Posterior cingulate gyrus (tissue), 11 donors: ENCODE measurements around the gene EPC2.
A peak's percentile ranks its signal among the peaks of the same experiment; 100 is the strongest.
"Not testable (repeated sequence)": the region's sequence is repeated elsewhere in the genome, so short reads cannot be mapped to it uniquely, and the experiment has no call there.

Experiments
- DNase-seq, 10 donors: peaks; one replicate each; pipeline versions ENCODE4 v3.0.0 to v3.0.0-alpha.2; 2020 to 2021; ENCODE audit warnings: mixed read lengths in 3 of 10
- intact Hi-C: fragments of 100-400 bp; cut with DNase I; formaldehyde crosslinking; loops from one replicate; pipeline ENCODE4 v1.15.1; 2023

Gene EPC2

DNA sequence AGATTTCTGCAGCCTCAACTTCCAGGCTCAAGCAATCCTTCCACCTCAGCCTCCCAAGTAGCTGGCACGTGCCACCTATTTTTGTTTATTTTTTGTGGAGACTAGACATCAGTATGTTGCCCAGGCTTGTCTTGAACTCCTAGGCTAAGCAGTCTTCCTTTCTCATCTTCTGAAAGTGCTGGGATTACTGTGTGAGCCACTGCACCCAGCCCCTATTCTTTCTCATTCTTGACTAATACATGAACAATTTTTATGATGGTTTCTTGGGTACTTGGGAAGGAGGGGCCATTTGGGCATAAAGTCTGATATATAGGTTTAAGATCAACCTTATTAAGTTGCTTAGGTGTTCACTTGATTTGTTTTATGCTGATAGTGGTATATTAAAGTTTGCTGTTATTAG is 26.2 kb downstream of the EPC2 start:
- intact Hi-C loops = no loop called here
- DNase-seq = no peak

GRCh38 chr2:148674063-148675020 is 29.8 kb downstream of the EPC2 start:
- no peak for DNase-seq

DNA sequence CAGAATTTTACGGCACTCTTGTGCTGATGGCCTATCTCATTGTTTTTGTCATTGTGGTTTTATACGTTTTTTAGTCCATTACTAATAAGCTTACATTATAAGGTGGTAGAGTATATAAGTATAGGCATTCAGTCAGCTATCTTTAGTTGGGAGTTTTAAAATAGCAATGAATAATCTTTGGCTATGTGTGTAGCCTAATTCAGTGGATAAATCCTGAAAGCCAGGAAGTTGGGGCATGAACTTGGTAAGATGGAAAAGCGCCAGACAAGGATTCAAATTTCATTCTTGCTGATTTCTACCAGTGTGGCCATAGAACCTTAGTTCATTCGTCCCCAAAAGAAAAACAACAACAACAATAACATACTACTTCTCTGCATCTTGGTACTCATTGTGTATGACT is 31.2 kb downstream of the EPC2 start:
- DNase-seq = no peak
- intact Hi-C loops = no loop called here

More at GRCh38 chr2:148674063-148675020, 29.8 kb downstream of the EPC2 start:
- intact Hi-C loops = no loop called here

DNA sequence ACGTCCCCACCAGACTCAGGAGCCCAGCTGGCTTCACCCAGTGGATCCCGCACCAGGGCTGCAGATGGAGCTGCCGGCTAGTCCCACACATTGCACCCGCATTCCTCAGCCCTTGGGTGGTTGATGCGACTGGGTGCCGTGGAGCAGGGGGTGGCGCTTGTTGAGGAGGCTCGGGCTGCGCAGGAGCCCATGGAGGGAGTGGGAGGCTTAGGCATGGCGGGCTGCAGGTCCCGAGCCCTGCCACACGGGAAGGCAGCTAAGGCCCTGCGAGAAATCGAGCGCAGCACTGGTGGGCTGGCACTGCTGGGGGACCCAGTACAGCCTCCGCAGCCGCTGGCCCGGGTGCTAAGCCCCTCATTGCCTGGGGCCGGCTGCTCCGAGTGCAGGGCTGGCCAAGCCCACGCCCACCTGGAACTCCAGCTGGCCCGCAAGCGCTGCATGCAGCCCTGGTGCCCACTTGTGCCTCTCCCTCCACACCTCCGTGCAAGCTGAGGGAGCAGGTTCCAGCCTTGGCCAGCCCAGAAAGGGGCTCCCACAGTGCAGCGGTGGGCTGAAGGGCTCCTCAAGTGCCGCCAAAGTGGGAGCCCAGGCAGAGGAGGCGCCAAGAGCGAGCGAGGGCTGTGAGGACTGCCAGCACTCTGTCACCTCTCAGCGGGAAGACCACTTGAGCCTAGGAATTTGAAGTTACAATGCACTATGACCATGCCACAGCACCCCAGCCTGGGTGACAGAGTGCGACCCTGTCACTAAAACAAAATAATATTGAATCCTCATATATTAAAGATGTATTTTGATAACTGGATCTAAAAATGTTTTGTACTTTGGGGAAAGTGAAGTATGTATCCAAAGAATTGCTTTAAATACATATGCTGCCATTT is 34.0 kb downstream of the EPC2 start:
- intact Hi-C loops = not testable (repeated sequence)
- peak in 3 of 10 donors; percentile 63 to 74 (median 72) for DNase-seq

DNA sequence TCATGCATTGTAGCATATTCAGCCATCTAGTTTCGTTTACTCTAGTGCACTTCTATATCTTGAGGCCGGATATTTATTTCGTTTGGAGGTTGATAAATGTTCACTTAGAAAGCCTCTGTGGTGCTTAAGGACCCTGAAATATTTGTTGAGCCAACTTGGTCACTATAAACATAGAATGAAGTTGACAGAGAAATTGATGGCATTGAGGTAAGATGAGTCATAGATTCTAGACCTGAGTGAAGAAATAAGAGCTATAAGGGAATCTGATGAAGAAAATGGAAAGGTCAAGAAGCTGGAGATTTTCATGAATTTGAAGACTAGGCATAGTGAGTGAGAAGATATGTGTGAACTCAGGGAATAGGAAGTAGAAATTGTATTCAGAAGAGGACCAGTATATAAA is 35.9 kb downstream of the EPC2 start:
- intact Hi-C loops = no loop called here
- DNase-seq = no peak

- no peak for DNase-seq
- intact Hi-C loops = no loop called here
These were observed 36.9 kb downstream of the EPC2 start for GRCh38 chr2:148681443-148681842.

DNA sequence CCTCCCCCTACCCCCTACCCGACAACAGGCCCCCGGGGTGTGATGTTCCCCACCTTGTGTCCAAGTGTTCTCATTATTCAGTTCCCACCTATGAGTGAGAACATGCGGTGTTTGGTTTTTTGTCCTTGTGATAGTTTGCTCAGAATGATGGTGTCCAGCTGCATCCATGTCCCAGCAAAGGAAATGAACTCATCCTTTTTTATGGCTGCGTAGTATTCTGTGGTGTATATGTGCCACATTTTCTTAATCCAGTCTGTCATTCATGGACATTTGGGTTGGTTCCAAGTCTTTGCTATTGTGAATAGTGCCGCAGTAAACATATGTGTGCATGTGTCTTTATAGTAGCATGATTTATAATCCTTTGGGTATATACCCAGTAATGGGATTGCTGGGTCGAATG is 37.3 kb downstream of the EPC2 start:
- peak in 1 of 10 donors; percentile 12 for DNase-seq
- intact Hi-C loops = not testable (repeated sequence)

GRCh38 chr2:148684507-148684906 is 40.0 kb downstream of the EPC2 start:
- DNase-seq = no peak
- intact Hi-C loops = no loop called here

DNA sequence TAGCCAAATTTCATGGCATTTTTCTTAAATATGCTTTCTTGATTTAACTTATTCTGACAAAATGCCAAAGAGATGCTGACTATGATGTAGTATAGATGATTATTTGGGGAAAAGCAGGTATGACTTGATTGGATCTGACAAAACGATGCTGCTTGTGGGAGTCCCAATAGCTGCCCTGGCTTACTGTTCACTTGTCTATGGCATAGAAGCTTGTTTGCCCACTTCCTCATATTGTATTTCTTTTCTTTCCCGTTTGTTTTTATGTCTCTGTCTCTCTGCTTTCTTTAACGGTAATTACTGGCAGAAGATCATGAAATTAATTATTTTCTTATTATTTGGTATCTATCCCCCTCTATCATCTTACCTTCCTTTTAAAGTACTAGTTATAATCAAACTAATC is 43.0 kb downstream of the EPC2 start:
- no peak for DNase-seq
- intact Hi-C loops = no loop called here

DNA sequence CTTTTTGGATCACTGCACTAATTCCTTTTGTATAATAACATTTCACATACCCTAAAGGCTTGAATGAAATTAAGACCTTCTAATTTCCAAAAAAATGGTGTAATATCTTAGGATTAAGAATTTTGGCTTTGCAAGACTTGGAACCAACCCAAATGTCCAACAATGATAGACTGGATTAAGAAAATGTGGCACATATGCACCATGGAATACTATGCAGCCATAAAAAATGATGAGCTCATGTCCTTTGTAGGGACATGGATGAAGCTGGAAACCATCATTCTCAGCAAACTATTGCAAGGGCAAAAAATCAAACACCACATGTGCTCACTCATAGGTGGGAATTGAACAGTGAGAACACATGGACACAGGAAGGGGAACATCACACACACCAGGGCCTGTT is 43.5 kb downstream of the EPC2 start:
- intact Hi-C loops, DNase-seq: not testable (repeated sequence)

GRCh38 chr2:148696985-148697384 is 52.4 kb downstream of the EPC2 start:
- DNase-seq = no peak
- intact Hi-C loops = no loop called here

GRCh38 chr2:148699830-148700229 is 55.3 kb downstream of the EPC2 start:
- intact Hi-C loops = no loop called here
- DNase-seq = no peak

DNA sequence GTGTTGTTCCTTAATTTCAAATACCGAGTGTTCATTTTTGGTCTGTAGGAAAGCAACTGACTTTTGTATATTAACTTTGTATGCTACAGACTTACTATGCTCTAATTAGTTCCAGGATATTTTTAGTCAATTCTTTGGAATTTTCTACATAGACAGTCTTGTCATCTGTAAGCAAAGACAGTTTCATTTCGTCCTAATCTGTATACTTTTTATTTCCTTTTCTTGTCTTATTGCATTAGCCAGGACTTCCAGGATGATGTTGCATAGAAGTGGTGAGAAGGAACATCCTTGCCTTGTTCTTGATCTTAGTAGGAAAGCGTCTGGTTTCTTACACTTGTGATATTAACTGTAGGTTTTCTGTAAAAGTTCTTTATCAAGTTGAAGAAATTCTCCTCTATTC is 56.5 kb downstream of the EPC2 start:
- intact Hi-C loops = no loop called here

DNA sequence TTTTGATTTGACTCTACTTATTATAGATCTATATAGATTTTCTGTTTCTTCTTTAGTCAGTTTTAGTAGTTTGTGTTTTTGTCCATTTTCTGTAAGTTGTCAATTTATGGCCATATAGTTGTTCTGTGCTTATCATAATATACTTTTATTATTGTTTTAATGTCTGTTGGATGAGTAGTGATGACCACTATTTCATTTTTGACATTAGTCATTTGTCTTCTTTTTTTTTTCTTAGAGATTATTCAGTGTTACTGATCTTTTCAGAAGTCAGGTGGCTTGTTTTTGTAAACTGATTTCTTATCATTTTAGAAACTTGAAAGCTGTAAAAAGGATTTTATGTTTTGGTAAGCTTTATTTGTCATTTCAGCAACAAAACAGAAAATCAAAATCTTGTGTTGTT is 57.3 kb downstream of the EPC2 start:
- intact Hi-C loops = no loop called here
- DNase-seq = no peak

More for the DNA sequence above, 56.5 kb downstream of the EPC2 start:
- DNase-seq = no peak

- intact Hi-C loops = no loop called here
- DNase-seq = no peak
These were observed 57.9 kb downstream of the EPC2 start for GRCh38 chr2:148702475-148702874.

DNA sequence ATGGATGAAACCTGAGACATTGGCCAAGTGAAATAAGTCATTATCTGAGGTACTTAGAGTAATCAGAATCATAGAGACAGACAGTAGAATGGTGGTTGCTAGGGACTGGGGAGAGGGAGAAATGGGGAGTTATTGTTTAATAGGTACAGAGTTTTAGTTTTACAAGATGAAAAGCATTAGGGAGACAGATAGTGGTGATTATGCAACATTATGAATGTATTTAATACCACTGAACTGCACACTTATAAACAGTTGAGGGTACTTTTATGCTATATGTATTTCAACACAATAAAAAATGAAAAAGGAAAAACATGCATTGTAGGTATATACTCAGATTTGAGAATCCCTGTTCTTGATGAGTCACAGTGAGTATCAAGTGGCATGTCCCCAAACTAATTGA is 59.7 kb downstream of the EPC2 start:
- DNase-seq = no peak
- intact Hi-C loops = no loop called here

DNA sequence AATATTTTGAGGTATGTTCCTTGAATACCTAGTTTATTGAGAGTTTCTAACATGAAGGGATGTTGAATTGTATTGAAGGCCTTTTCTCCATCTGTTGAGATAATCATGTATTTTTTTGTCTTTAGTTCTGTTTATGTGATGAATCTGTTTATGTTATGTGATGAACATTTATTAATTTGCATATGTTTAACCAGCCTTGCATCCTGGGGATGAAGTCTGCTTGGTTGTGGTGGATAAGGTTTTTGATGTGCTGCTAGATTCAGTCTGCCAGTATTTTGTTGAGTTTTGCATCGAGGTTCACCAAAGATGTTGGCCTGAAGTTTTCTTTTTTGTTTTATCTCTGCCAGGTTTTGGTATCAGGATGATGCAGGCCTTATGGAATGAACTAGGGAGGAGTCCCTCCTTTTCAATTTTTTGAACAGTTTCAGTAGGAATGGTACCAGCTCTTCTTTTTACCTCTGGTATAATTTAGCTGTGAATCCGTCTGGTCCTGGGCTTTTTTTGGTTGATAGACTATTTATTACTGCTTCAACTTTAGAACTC is 71.9 kb downstream of the EPC2 start:
- intact Hi-C loops = no loop called here

GRCh38 chr2:148718039-148718438 is 73.5 kb downstream of the EPC2 start:
- no peak for DNase-seq
- intact Hi-C loops = no loop called here

More for the DNA sequence above, 71.9 kb downstream of the EPC2 start:
- DNase-seq = no peak

DNA sequence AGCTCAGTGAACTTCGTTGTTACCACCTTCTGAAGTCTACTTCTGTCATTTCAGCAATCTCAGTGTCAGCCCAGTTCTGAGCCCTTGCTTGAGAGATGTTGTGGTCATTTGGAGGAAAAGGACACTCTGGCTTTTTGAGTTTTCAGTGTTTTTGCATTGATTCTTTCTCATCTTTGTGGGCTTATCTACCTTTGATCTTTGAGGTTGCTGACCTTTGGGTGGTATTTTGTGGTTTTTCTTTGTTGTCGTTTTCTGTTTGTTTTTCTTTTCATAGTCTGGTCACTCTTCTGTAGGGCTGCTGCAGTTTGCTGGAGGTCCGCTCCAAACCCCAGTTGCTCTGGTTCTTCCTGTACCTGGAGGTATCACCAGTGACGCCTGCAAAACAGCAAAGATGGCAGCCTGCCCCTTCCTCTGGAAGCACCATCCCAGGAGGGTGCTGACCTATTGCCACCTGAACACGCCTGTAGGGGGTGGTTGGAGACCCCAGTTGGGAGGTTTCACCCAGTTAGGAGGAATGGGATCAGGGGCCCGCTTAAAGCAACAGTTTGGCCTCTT is 74.7 kb downstream of the EPC2 start:
- DNase-seq = peak in 1 of 10 donors; percentile 43
- intact Hi-C loops = no loop called here

DNA sequence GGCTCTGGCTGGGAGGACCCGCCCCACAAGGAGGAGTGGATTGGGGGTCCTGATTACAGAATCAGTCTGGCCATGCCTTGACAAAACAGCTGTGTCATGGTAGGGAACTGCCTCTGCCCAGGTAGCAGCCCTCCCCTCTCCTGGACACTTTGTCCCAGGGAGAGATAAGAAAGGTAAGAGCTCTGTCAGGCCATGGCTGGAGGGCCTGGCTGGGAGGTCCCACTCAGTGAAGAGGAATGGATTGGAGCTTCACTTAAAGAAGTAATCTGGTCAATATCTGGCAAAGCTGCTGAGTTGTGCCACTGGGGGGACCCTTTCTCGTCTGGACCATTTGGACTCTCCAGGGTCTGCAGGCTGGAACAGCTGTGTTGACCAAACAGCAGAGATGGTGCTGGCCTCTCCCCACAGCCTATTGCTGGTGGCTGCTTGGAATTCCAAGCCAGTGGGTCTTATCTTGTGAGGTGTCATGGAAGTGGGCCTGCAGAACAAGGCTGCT is 75.4 kb downstream of the EPC2 start:
- intact Hi-C loops = no loop called here
- DNase-seq = peak in 2 of 10 donors; percentile 47 to 69
